GM18909 (cell line): ENCODE data around the gene CNGA3.
A peak's percentile ranks its signal among the peaks of the same experiment; 100 is the strongest.
"Not testable (repeated sequence)": the region's sequence is repeated elsewhere in the genome, so short reads cannot be mapped to it uniquely, and the experiment has no call there.

Source experiments
- ATAC-seq: cut with Tn5 transposase; IDR thresholded peaks from one replicate; pipeline ENCODE4 v1.9.1; 2021; ENCODE audit warnings: mild to moderate bottlenecking; ENCODE audit not compliant: unreplicated experiment, poor library complexity

CNGA3 gene

DNA sequence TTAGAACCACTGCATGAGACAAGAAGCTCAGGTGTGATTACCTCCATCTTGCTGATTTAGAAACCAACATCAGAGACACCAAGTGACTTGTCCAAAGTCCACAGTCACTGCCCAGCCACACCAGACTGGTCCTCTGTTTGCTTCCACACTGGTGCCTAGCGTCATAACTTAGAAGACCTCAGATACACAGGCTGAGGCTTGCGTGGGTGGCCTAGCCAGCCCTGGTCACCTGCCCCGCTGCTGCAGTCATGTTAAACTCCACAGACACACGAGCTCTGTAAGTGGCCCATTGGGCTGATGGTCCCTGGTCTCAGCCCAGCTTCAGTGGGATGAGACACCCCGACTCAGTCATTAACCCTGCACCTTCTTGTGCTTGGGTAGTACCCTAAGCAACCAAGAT lies 47.1 kb downstream of the CNGA3 start:
- no peak for ATAC-seq

DNA sequence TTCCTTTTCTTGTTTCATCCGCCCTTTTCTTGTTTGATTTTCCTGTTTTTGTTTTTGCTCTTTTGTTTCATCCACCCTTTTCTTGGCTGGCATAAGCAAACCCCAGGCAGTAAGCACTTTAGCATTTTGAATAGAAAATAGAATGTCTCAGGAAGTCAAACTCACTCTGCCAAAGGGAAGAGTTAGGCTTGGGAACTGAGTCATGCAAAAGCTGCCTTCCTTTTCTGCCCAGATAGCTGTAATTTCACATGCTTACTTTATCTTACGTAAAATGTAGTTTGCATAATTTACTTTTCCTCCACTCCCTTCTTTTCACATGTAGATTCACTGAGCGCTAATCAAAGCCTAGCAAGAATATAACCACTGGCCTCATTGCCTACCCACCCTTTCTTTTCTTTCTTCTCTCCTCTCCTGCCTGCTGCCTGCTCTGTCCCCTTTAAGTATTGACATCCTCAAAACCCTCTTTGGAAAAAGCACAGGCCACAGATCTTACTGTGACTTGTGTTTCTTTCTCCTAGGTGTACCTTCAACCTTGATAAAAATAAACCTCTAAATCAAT lies 48.4 kb downstream of the CNGA3 start:
- no peak for ATAC-seq

DNA sequence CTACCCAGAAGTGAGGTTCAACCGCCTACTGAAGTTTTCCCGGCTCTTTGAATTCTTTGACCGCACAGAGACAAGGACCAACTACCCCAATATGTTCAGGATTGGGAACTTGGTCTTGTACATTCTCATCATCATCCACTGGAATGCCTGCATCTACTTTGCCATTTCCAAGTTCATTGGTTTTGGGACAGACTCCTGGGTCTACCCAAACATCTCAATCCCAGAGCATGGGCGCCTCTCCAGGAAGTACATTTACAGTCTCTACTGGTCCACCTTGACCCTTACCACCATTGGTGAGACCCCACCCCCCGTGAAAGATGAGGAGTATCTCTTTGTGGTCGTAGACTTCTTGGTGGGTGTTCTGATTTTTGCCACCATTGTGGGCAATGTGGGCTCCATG lies 49.7 kb downstream of the CNGA3 start:
- no peak for ATAC-seq

DNA sequence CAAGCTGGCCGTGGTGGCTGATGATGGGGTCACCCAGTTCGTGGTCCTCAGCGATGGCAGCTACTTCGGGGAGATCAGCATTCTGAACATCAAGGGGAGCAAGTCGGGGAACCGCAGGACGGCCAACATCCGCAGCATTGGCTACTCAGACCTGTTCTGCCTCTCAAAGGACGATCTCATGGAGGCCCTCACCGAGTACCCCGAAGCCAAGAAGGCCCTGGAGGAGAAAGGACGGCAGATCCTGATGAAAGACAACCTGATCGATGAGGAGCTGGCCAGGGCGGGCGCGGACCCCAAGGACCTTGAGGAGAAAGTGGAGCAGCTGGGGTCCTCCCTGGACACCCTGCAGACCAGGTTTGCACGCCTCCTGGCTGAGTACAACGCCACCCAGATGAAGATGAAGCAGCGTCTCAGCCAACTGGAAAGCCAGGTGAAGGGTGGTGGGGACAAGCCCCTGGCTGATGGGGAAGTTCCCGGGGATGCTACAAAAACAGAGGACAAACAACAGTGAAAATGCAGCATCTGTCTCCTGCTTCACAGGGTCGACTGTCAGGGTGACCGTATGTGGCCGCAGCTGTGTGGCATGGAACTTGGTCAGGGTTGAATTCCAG lies 50.6 kb downstream of the CNGA3 start:
- no peak for ATAC-seq

DNA sequence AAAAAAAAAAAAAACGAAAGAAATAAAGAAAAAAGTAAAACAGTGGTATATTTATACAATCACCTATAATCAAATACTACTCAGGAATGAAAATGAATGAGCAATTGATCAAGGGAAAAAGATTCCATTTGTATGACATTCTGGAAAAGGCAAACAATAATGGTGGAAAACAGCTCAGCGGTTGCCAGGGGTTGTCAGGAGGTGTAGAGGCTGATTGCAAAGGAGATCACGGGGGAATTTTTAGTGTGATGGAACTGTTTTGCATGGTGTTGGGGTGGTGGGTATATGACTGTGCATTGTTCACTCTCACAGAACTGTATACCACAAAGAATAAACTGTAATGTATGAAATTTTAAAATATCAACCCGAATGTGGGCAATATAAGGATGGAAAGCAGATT lies 52.9 kb downstream of the CNGA3 start:
- no peak for ATAC-seq

DNA sequence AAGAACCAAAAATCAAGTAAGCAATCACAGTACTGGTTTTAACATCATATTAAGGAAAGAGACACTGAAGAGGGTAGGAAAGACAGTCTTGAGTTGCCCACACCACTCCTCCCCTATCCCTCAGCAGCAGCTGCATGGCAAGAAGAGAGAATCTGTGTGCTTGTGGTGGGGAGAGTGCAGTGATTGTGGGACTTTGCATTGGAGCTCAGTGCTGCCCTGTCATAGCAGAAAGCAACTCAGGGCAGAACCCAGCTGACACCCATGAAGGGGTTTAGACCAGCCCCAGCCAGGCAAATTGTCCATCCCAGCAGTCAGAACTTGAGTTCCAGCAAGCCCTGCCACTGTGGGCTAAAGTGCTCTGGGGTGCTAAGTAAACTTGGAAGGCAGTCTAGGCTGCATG lies 57.6 kb downstream of the CNGA3 start:
- no peak for ATAC-seq

DNA sequence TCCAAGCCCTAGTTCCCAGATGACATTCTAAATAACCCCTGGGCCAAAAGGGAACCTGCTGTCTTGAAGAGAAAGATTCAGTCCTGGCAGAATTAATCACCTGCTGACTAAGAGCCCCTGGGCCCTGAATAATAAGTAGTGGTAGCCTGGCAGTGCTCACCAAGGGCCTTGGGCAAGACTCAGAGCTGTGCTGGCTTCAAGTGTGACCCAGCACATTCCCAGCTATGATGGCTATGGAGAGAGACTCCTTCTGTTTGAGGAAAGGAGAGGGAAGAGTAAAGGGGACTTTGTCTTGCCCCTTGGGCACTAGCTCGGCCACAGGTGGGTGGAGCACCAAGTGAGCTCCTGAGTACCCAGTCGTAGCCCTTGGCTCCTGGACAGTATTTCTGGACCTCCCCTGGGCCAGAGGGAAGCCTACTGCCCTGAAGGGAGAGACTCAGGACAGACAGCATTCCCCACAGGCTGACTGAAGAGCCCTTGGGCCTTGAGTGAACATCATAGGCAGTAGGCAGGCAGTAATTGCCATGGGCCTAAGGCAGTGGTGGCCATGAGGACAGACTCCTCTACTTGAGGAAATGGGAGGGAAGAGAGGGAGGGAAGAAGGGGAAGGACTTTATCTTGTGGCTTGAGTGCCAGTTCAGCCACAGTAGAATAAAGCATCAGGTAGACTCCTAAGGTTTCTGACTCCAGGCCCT lies 58.4 kb downstream of the CNGA3 start:
- ATAC-seq: no peak

DNA sequence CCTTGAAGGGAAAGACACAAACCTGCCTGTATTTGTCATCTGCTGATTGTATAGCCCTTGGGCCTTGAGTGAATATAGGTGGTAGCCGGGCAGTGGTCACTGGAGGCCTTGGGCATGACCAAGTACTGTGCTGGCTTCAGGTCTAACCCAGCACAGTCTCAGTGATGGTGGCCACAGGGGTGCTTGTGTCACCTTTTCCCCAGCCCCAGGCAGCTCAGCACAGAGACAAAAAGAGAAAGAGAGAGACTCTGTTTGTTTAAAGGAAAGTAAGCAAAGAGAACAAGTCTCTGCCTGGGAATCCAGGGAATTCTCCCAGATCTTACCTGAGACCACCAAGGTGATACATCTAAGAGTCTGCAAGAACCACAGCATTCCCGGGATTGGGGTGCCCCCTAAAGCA lies 59.0 kb downstream of the CNGA3 start:
- ATAC-seq: no peak

DNA sequence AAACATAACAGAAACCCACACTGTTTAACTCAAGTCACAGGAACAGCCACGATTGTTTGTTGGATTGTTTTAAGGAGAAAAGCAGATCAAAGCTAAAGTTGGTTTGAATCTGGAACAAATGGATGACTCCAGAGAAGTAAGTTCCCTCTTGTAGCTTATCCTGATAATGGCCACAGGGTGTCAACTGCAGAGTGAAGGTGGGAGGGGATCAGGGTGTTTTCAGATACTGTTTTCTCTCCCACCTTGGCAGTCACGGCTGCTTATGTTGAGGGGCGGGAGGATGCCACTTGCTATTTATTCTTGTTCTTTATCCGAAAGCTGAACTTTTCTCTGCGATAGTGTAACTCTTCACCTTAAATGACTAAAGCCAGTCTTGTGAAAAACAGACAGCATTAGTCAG lies 61.9 kb downstream of the CNGA3 start:
- no peak for ATAC-seq

DNA sequence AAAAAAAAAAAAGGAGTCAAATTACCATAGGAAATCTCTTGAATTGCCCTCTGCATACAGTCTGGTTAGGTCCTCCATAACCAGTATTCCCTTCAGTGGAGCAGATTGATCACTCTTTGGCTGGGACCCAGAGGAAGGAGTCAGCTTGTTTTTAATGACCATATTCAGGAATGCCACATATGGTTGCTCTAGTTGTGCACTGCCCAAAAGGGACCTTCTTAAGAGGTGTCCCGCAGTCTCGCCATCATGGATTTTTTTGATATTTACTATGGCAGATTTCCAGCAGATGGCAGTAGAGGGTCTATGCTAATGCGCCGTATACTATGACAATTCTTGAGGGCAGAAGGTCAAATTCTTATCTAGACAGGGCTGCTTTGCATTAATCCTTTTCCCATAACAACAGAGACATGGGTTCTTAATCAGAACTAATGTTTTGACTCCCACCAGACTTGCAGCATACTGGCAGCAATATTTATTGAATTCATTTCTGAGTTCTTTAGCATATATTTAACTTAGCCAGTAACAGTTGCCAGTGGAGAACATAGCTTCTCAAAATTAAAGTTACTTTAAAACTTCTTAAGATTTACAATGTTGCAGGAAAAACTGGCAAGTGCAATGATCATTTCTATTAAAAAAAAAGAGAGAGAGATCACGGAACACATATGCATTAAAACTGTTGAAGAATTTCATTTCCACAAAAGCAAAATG lies 66.6 kb downstream of the CNGA3 start:
- ATAC-seq: peak; percentile 58

DNA sequence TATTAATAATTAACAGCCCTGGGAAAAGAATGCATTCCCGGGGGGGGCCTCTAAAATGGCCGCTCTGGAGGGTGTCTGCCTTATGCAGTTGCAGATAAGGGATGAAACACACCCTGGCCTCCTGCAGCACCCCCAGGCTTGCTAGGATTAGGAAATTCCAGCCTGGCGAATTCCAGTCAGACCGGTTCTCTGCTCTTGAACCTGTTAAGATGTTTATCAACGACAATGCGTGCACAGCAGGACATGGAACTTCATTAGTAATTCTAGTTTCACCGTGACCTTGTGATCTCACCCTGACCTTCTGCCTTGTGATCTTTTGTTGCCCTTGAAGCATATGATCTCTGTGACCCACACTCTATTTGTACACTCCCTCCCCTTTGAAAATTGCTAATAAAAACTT lies 68.0 kb downstream of the CNGA3 start:
- not testable (repeated sequence) for ATAC-seq

DNA sequence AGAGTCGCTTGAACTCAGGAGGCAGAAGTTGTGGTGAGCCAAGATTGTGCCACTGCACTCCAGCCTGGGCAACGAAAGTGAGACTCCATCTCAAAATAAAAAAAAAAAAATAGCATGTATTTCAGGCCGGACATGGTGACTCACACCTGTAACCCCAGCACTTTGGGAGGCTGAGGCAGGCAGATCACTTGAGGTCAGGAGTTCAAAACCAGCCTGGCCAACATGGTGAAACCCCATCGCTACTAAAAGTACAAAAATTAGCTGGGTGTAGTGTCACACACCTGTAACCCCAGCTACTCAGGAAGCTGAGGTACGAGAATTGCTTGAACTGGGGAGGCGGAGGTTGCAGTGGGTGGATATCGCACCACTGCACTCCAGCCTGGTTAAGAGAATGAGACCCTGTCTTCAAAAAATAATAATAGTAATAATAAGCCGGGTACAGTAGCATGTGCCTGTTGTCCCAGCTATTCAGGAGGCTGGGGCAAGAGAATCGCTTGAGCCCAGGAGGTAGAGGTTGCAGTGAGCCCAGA lies 69.5 kb downstream of the CNGA3 start:
- not testable (repeated sequence) for ATAC-seq

DNA sequence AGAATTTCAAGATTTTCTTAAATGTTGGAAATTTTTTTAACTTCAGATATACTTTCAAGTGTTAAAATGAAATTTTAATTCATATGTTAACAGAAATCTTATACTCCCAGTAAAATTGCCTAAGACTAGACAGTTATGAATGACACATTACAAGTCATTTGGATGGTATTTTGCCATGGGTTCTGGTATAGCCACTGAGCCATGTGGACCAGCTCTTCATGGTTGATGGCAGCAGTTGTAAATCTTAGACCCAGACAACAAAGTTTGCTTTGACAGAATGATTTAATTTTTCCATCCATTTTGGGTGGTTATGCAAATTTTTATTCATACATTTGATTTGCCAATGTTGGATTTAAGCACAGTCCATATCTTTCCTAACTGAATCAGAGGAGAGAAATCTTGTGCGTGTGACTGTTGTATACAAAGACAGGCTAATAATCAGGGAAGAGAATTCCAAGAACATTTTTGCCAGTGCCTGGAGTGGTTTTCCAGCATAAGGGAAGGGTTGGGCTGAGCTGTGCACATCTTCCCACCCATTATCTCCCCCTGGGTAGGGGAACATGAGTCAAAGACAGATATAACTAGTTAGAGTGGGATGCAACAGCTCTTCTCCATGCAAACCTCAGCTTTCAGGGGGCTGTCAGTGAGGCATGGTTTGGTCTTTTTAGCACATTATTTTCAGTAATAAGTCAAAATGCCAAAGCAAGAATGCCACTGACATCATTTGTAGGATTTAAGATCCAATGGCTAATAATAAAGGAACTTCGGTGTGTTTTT lies 70.3 kb downstream of the CNGA3 start:
- no peak for ATAC-seq

DNA sequence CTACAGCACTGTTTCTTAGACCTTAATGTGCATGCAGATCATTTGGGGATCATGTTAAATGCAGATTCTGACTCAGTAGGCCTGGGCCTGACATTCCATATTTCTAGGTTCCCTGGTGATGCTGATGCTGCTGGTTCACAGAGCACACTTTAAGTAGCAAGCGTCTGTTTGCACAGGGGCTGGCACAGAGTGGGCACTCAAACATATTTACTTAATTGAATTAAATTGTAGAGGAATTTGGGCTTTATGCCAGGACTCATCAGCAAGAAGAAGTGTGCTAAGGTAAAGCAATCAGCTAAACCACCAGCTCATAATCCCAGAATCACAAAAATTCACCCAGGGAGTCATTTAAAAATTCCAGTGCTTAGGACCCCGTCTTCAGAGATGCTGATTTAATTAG lies 73.3 kb downstream of the CNGA3 start:
- no peak for ATAC-seq

DNA sequence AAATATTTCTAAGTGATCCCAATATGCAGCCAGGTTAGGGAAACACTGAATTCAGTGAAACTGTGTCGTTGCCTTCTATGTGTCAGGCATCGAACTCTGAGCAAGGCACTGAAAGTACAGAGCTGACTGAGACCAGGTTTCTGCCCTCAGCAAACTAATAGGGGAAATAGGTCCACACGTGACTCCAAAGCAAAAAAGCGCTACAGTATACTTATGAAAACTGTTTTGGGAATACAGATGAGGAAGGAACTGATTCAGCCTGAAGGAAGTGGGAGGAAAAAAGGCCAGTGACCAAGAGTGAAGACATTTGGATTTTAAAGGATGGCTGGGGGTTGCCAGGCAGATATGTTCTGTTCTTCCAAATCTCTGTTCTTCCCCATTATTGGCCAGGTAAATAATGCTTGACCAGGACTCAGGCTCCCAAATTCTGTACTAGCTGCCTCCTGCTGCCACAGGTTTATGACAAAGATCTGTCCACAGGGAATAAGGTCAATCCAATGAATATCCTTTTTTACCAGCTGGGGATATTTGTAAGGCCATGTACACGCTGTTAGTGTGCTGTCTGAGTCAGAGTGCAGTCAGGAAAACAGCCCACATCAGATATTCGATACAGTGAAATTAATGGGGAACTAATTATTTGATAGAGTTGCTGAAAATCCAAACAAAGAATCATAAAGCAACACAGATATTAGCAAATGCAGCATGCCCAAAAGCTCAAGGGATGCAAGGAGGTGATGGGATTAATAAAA lies 73.9 kb downstream of the CNGA3 start:
- no peak for ATAC-seq

DNA sequence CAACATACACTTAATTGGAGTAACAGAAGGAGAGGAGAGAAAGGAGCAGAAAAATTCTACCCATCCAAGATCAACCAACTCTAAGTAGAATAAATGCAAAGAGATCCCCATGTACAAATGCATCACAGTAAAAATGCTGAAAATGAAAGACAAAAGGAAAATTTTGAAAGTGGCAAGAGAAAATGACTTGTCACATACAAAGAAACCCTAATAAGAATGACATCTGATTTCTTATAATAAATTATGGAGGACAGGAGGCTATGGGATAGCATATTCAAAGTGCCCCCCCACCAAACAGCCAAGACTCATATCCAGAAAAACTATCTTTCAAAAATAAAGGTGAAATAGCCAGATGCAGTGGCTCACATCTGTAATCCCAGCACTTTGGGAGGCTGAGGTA lies 76.2 kb downstream of the CNGA3 start:
- no peak for ATAC-seq

DNA sequence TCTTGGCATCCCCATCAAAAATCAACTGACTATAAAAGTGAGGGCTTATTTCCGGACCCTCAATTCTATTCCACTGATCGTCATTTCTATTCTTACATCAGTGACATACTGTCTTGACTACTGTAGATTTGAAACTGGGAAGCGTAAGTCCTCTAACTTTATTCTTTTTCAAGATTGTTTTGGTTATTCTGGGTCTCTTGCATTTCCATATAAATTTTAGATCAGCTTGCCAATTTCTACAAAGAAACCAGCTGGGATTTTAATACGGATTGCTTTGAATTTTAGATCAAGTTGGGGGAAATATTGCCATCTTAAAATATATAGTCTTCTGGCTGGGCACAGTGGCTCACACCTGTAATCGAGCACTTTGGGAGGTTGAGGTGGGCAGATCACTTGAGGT lies 80.5 kb downstream of the CNGA3 start:
- no peak for ATAC-seq

DNA sequence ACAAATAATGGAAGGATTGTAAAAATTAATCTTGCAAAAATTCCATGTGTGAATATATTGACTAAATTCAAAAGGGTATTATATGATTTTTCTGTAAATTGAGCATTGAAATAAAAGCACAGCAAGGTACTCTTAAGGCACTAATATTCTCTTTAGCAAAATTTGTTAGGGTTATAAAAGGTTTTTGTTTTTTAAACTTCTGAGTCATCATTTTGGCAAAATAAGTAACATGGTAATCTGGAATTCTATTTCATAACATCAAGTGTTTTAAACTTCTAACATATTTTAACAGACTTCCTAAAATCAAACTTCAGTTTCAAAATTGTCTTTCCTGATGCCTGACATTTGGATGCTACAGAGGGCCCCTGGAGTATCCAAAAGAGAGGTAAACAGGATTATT lies 85.9 kb downstream of the CNGA3 start:
- ATAC-seq: no peak

DNA sequence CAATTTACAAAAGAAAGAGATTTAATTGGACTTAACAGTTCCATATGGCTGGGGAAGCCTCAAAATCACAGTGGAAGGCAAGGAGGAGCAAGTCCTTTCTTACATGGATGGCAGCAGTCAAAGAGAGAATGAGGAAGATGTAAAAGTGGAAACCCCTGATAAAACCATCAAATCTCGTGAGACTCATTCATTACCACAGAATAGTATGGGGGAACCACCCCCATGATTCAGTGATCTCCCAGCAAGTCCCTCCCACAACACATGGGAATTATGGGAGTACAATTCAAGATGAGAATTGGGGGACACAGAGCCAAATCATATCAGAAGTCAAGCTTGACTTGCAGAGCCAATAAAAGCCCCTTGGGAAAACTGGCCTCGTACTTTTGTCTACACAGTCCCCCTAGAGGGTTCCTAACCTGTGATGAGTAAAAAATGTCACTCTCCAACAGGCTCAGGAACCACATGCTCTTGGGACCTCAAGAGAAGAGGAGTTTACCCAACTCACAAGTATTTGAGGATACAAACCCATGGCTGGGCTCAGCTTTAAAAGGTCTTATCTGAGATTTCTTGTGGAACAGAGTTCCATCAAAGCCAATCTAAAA lies 87.2 kb downstream of the CNGA3 start:
- no peak for ATAC-seq
